Gastrocnemius medialis (tissue), 4 donors: ENCODE measurements around the gene EPB41L4A.

Experiments used
- CTCF ChIP-seq, 5 experiments: fragments of 450-650 bp in 3 of 5; fragments of 200-600 bp in 2 of 5; sonication (generic) in 2 of 5; IDR thresholded peaks in 4 of 5; conservative IDR thresholded peaks in 1 of 5; 1 replicate in 4 of 5; 2 replicates in 1 of 5; pipeline ENCODE4 v1.5.1; 2016 to 2019; ENCODE audit warnings: antibody characterized with exemption in 5 of 5, mild to moderate bottlenecking in 3 of 5, moderate library complexity in 3 of 5
- POLR2A ChIP-seq, 2 donors: fragments of 450-650 bp; IDR thresholded peaks; one replicate each; pipeline ENCODE4 v1.6.1; 2017; ENCODE audit warnings: antibody characterized with exemption in 2 of 2, mild to moderate bottlenecking in 2 of 2, moderate library complexity in 2 of 2

GRCh38 chr5:112203229-112203628, 215.8 kb downstream of the EPB41L4A start:
- TF ChIP-seq CTCF (IDR thresholded peaks at IDR 0.05 in 4 of 5, conservative IDR thresholded peaks at IDR 0.05 in 1 of 5) (no peak), POLR2A (IDR thresholded peaks at IDR 0.05) (no peak)
